Measurements from ENCODE around the gene TTC28.

TTC28 gene

GRCh38 chr22:28331695-28332094 lies 347.9 kb downstream of the TTC28 start:
- TF ChIP-seq CTCF (IDR thresholded peaks at IDR 0.05; ENCODE audit: control extremely low read depth, extremely low read depth, low read depth, missing control alignments) = no peak
- ChIA-PET POLR2A (no interaction called here), CTCF (interaction anchor here (0.8 to 1.6 kb wide), 5 partner anchors 15 to 207 kb away, joined by 3 to 4 read pairs (median 3); no protein-coding TSS in a partner anchor)
- no peak for DNase-seq (ENCODE audit: extremely low spot score)

DNA sequence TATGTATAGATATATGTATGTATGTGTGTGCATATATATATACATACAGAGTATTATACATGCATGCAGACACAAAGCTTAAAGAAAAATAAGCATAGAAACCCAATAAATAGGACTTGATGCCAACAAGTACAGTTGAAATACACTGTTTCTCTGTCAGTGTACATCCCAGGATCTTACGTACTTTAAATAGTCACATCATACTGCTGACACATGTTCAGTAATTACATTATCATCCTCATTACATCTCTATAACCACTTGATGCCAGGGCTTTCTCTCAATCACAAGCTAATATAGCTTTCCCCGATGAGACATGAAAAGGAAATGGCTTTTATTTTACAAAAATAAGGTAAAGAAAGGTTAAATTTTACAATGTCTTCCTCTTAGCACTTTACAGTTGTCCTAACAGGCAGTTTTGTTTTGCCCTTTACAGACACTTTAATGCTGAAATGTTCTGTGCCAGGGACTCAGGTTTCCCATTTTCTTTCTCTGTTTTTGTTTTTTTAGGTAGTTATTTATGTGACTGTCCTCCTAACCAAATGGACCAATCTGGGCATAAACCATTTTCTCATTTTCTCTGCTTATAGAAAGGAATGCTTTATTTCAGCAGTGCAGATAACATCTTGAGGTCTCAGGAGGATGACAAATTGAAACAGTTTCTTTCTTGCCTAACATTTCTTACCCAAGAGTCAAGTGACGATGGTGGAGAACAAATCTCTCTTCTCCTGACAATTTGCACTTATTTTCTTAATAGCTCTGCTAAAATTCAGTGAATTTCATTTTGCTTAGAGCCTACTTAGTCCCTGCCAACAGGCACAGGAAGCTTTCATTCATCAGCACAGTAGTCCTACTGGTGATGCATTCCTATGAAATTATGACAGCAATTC lies 350.2 kb downstream of the TTC28 start:
- CTCF ChIA-PET = interaction anchor here (1.0 to 1.4 kb wide), 3 partner anchors 13 to 97 kb away, joined by 3 to 4 read pairs (median 3); no protein-coding TSS in a partner anchor
- no peak for DNase-seq (ENCODE audit: extremely low spot score)
- POLR2A ChIA-PET = no interaction called here
- TF ChIP-seq CTCF (IDR thresholded peaks at IDR 0.05; ENCODE audit: control extremely low read depth, extremely low read depth, low read depth, missing control alignments) = no peak

- CTCF ChIA-PET = interaction anchor here (0.8 to 1.0 kb wide), 3 partner anchors 9 to 96 kb away, joined by 3 read pairs; no protein-coding TSS in a partner anchor
- no peak for TF ChIP-seq CTCF (IDR thresholded peaks at IDR 0.05; ENCODE audit: control extremely low read depth, extremely low read depth, low read depth, missing control alignments)
- DNase-seq (ENCODE audit: extremely low spot score) = no peak
- POLR2A ChIA-PET = no interaction called here
These were observed 350.9 kb downstream of the TTC28 start for GRCh38 chr22:28328756-28329155.

- POLR2A ChIA-PET = no interaction called here
- no peak for TF ChIP-seq CTCF (IDR thresholded peaks at IDR 0.05; ENCODE audit: control extremely low read depth, extremely low read depth, low read depth, missing control alignments)
- DNase-seq (ENCODE audit: extremely low spot score) = no peak
- CTCF ChIA-PET = interaction anchor here (1.7 kb wide), 1 partner anchor 14 kb away, joined by 4 read pairs; no protein-coding TSS in a partner anchor
These were observed 363.6 kb downstream of the TTC28 start for GRCh38 chr22:28316014-28316413.

DNA sequence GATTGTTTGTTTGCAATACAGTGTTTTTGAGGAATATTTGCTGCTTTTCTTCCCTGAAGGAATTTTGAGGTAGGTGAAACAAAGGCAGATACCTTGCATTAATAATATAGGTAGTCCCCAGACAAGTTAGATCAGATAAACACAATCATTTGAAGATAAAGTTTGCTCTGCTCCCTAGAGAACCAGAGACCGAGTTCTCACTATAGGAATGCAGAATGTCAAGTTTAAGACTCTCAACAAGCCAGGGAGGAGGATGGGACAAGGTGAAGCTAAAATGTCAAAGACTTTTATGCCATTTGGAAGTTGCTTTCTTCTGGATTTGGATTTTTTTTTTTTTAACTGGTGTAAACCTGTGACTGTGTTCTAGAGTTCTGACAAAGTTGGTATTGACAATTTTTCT lies 364.7 kb downstream of the TTC28 start:
- CTCF ChIA-PET = no interaction called here
- POLR2A ChIA-PET = no interaction called here
- TF ChIP-seq CTCF (IDR thresholded peaks at IDR 0.05; ENCODE audit: control extremely low read depth, extremely low read depth, low read depth, missing control alignments) = no peak
- DNase-seq (ENCODE audit: extremely low spot score) = no peak

DNA sequence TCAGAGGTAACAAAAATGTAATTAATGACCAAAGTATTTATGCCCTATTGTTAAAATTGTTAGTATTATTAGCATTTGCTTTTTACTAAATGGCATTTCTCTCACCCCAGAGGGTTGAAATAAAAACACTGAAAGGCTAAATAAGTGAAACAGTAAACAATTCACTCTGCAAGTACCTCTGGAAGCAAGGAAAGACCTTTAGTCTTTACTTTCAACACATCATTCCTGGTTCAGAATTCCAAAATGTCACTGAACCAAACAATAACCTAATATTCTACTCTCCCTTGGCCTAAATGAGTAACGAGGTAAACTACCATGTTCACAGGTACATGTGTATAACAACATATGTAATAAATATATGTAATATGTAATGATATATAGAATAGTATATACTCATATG lies 369.3 kb downstream of the TTC28 start:
- CTCF ChIA-PET = interaction anchor here (0.9 kb wide), 1 partner anchor 291 kb away, joined by 3 read pairs; no protein-coding TSS in a partner anchor
- no peak for TF ChIP-seq CTCF (IDR thresholded peaks at IDR 0.05; ENCODE audit: control extremely low read depth, extremely low read depth, low read depth, missing control alignments)
- POLR2A ChIA-PET = no interaction called here
- no peak for DNase-seq (ENCODE audit: extremely low spot score)

Measured in GM10248 (cell line).